HG02943 (cell line): ENCODE data around the gene BUD31.

Experiments
- ATAC-seq: cut with Tn5 transposase; IDR thresholded peaks from one replicate; pipeline ENCODE4 v1.9.1; 2021; ENCODE audit warnings: mild to moderate bottlenecking, low read depth, moderate library complexity; ENCODE audit not compliant: unreplicated experiment

BUD31 gene

DNA sequence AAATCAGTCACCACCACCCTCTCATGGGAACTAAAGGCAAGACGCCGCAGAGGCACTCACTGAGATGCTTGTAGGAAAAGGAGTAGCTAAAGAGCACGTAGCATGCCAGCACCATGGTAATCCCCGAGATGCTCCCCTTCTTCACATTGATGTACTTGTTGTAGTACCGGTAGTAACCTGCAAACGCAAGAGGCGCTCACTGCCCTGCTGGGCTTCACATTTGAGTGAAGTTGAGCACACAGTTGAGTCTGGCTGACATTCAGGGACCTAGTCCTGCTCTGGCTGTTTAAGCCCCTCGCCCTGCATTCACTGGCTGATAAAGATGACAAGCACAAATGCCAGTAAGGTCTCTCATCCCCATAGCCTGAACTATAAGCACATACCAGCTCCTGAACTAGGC is 50.3 kb downstream of the BUD31 start:
- ATAC-seq: no peak

DNA sequence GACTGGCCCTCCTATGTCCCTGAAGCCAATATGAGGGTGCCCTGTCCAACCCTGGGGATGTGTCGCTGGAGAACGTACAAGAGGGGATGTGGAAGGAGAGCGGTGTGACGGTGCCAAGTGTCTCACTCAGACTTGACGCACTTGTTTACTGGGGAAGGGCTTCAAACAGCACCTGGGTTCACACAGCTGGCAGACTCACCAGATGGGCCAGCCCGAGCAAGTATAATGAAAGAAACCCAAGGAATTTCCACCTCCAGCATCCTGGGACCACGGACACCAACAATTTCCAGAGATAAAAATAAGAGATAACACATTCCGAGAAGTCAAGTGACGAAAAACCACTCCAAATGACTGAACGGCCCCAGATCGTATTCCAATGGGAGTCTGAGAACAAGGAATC is 51.9 kb downstream of the BUD31 start:
- no peak for ATAC-seq

DNA sequence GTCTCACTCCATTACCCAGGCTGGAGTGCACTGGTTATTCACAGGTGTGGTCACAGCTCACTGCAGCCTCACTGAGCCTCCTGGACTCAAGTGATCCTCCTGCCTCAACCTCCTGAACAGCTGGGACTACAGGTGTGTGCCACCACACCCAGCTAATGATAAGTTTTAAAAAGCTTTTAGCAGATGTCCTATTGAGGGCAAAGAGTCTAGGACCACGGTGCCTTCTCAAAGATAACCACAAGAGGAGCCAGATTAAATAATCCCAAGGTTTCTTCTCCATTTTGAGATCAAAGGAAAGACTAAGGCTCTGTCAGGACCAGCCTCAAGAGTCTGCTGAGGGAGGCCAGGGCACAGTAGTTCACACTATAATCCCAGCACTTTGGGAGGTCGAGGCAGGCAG is 52.5 kb downstream of the BUD31 start:
- ATAC-seq: no peak

DNA sequence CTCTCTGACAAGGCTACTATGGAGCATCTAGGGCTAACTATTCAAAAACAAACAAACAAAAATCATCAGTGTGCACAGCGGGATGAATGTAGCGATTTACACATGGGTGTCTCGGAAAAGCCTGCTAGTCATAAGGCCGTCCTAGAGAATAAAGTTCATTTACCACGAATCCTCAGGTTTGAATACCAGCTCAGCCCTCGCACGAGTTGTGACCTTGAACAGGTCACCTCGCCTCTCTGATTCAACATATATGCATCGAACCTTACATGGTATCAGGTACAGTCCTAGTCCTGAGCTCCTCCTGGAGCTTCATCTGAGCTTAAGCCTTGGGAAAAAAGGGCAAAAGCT is 56.6 kb downstream of the BUD31 start:
- ATAC-seq: no peak

DNA sequence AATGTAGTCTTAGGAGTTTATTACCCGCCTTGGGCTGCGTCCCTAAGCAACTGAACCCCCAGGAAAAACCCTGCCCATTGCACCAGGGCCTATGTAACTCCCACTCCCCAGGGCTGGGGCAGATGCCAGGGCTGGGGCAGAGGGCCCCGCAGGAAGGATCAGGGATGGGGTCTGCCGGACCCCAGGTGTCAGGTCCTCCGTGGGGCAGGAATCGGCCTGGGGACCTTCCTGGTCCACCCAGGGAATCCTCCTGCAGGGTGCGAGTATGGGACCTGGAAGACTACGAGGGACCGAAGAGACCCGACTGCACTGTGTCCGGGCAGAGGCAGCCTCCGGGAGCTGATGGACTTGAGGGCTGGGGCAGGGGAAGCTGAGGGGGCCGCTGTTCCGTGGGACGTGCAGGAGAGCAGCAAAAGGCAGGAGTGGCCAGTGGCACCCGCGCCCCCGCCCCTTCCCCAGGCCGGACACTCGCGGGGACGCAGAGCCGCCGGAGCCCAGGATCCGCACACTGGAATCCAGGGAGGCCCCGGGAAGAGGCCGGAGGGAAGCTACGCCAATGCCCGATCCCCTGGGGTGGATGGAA is 59.7 kb downstream of the BUD31 start:
- ATAC-seq: no peak
